Fibroblast of lung (primary cell): ENCODE measurements around the gene LRRC8C.

ENCODE experiments used
- EZH2 ChIP-seq: IDR thresholded peaks from 2 replicates; pipeline ENCODE4 v1.5.1; 2012; ENCODE audit warnings: low read length, control low read depth, mild to moderate bottlenecking; ENCODE audit errors: missing control alignments
- TF ChIP-seq, protein P1 (sequence below), 2 donors: IDR thresholded peaks in 1 of 2; conservative IDR thresholded peaks in 1 of 2; 1 replicate in 1 of 2; 2 replicates in 1 of 2; pipeline ENCODE4 v1.5.1; 2011 to 2012; ENCODE audit warnings: low read length in 2 of 2, control low read depth in 1 of 2, inconsistent platforms in 1 of 2, low read depth in 1 of 2, mild to moderate bottlenecking in 1 of 2

DNA sequence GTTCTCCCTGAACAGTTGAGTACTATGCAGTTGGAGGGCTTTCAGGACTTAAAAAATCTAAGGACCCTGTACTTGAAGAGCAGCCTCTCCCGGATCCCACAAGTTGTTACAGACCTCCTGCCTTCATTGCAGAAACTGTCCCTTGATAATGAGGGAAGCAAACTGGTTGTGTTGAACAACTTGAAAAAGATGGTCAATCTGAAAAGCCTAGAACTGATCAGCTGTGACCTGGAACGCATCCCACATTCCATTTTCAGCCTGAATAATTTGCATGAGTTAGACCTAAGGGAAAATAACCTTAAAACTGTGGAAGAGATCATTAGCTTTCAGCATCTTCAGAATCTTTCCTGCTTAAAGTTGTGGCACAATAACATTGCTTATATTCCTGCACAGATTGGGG lies 48.7 kb upstream of the LRRC8C start:
- TF ChIP-seq, protein P1, sequence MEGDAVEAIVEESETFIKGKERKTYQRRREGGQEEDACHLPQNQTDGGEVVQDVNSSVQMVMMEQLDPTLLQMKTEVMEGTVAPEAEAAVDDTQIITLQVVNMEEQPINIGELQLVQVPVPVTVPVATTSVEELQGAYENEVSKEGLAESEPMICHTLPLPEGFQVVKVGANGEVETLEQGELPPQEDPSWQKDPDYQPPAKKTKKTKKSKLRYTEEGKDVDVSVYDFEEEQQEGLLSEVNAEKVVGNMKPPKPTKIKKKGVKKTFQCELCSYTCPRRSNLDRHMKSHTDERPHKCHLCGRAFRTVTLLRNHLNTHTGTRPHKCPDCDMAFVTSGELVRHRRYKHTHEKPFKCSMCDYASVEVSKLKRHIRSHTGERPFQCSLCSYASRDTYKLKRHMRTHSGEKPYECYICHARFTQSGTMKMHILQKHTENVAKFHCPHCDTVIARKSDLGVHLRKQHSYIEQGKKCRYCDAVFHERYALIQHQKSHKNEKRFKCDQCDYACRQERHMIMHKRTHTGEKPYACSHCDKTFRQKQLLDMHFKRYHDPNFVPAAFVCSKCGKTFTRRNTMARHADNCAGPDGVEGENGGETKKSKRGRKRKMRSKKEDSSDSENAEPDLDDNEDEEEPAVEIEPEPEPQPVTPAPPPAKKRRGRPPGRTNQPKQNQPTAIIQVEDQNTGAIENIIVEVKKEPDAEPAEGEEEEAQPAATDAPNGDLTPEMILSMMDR (conservative IDR thresholded peaks at IDR 0.05 in 1 of 2, IDR thresholded peaks at IDR 0.05 in 1 of 2; ENCODE audit: low read depth in 1 of 2, low read length in 2 of 2), result no peak
- no peak for TF ChIP-seq EZH2
